ENCODE measurements around the gene EFCAB9. TPM values are rescaled to one million over a fixed set of nuclear protein-coding genes. Genes with fewer than 3 reads are reported as not detected.

Gene EFCAB9
- total and polyA plus RNA-seq, 2 of the 13 experiments (the other 11 are each of a cell fraction or from before 2014, with no cell fraction given) = not detected

DNA sequence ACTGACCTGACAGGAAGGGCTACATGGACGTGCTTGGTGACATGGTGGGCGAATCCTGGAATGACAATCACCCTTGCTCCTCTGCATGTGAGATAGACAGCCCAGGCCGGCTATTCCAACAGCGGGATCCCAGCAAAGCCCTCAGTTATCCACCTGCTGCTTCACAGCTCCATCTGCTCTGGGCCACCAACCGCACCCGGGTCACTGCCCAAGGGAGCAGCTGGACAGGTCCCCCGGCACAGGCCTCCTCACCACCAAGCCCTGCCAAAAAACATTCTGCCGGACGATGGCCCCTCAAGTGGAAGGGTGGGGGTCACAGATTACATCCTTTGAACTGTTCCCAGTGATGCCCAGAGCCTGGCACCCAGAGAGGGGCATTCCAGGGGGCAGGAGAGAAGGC, 45.6 kb upstream of the EFCAB9 start (continued):
- TF ChIP-seq, protein P1, sequence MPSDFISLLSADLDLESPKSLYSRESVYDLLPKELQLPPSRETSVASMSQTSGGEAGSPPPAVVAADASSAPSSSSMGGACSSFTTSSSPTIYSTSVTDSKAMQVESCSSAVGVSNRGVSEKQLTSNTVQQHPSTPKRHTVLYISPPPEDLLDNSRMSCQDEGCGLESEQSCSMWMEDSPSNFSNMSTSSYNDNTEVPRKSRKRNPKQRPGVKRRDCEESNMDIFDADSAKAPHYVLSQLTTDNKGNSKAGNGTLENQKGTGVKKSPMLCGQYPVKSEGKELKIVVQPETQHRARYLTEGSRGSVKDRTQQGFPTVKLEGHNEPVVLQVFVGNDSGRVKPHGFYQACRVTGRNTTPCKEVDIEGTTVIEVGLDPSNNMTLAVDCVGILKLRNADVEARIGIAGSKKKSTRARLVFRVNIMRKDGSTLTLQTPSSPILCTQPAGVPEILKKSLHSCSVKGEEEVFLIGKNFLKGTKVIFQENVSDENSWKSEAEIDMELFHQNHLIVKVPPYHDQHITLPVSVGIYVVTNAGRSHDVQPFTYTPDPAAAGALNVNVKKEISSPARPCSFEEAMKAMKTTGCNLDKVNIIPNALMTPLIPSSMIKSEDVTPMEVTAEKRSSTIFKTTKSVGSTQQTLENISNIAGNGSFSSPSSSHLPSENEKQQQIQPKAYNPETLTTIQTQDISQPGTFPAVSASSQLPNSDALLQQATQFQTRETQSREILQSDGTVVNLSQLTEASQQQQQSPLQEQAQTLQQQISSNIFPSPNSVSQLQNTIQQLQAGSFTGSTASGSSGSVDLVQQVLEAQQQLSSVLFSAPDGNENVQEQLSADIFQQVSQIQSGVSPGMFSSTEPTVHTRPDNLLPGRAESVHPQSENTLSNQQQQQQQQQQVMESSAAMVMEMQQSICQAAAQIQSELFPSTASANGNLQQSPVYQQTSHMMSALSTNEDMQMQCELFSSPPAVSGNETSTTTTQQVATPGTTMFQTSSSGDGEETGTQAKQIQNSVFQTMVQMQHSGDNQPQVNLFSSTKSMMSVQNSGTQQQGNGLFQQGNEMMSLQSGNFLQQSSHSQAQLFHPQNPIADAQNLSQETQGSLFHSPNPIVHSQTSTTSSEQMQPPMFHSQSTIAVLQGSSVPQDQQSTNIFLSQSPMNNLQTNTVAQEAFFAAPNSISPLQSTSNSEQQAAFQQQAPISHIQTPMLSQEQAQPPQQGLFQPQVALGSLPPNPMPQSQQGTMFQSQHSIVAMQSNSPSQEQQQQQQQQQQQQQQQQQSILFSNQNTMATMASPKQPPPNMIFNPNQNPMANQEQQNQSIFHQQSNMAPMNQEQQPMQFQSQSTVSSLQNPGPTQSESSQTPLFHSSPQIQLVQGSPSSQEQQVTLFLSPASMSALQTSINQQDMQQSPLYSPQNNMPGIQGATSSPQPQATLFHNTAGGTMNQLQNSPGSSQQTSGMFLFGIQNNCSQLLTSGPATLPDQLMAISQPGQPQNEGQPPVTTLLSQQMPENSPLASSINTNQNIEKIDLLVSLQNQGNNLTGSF (CRISPR knock-in tag; IDR thresholded peaks at IDR 0.05) = no peak

DNA sequence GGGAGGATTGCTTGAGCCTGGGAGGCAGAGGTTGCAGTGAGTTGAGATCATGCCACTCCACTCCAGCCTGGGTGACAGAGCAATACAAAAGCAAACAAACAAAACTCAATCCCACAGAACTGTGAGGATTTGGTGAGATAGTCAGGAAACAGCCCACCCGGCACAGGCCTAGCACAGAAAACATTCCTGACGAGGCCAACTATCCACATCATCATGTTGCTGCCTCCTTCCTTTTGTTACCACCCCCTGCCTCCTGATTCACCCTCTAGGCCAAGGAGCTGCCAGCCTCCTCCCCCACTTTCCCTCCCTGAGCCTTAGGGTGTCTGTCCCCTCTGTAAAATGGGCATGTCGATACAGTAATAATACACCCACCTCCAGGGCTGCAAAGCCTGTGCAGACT, 44.9 kb upstream of the EFCAB9 start:
- Histone ChIP-seq H3K4me1 (ENCODE audit: insufficient read depth, low read length) (peaks cover 41% of the 10 kb centered on the region), H3K27ac (ENCODE audit: extremely low read length, insufficient read depth, low read length) (no peak overlapping the region), H2AFZ (ENCODE audit: low read length) (no peak overlapping the region), H3K9me3 (ENCODE audit: low read length) (no peaks in the 10 kb centered on the region), H3K27me3 (ENCODE audit: control insufficient read depth in 1 of 2, insufficient read depth in 2 of 2, low read length in 2 of 2) (no peaks in the 10 kb centered on the region), H3K4me2 (ENCODE audit: low read depth, low read length) (no peak overlapping the region), H3K36me3 (replicated peaks in 1 of 2; ENCODE audit: control insufficient read depth in 1 of 2, insufficient read depth in 2 of 2, low read length in 2 of 2) (peaks cover 0 to 5% of the 10 kb centered on the region in 2 experiments; a peak in 2 of 5 replicates), H3K79me2 (ENCODE audit: insufficient read depth, low read length) (no peaks in the 10 kb centered on the region), H3K4me3 (replicated peaks in 1 of 3; ENCODE audit: insufficient read depth in 1 of 3, low read depth in 2 of 3, low read length in 3 of 3) (no peak overlapping the region), H3K9ac (ENCODE audit: insufficient read depth, low read depth, low read length) (no peak overlapping the region), H4K20me1 (ENCODE audit: insufficient read depth, low read length) (no peaks in the 10 kb centered on the region)
- 100% methylated on average over 2 of the region's 3 CpGs for WGBS (ENCODE audit: low lambda C conversion rate)
- in situ Hi-C loops (cut with HindIII; ENCODE audit: extremely low pct_ligation_motif_present, low pct_unique_long_range_greater_than_20kb) (no loop called here), intact Hi-C loops (cut with micrococcal nuclease; ENCODE audit: unreplicated experiment) (no loop called here)
- FAIRE-seq (no peak), ATAC-seq (no peak), DNase-seq (ENCODE audit: low spot score) (no peak)
- ChIA-PET CTCF (ENCODE audit: low intra/inter-chr PET ratio, low total read pairs) (no interaction called here), POLR2A (interaction anchor here (0.7 to 1.2 kb wide), 2 partner anchors 26 to 206 kb away, joined by 3 to 4 read pairs; no protein-coding TSS in a partner anchor)
- no peak for TF ChIP-seq GTF3A (CRISPR knock-in tag; conservative IDR thresholded peaks at IDR 0.05)
- TF ChIP-seq, protein P2, sequence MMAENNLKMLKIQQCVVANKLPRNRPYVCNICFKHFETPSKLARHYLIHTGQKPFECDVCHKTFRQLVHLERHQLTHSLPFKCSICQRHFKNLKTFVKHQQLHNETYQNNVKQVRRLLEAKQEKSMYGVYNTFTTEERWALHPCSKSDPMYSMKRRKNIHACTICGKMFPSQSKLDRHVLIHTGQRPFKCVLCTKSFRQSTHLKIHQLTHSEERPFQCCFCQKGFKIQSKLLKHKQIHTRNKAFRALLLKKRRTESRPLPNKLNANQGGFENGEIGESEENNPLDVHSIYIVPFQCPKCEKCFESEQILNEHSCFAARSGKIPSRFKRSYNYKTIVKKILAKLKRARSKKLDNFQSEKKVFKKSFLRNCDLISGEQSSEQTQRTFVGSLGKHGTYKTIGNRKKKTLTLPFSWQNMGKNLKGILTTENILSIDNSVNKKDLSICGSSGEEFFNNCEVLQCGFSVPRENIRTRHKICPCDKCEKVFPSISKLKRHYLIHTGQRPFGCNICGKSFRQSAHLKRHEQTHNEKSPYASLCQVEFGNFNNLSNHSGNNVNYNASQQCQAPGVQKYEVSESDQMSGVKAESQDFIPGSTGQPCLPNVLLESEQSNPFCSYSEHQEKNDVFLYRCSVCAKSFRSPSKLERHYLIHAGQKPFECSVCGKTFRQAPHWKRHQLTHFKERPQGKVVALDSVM (CRISPR knock-in tag; IDR thresholded peaks at IDR 0.05) = 0 out of 2 replicates have a peak, but pooled peaks have one; percentile 26
- no TSS peak for BruUV-seq (replicated peaks)
